GM19328 (cell line): ENCODE results near the gene ARHGEF39.
"Not testable (repeated sequence)": the region's sequence is repeated elsewhere in the genome, so short reads cannot be mapped to it uniquely, and the experiment has no call there.

Experiments used
- ATAC-seq: cut with Tn5 transposase; IDR thresholded peaks from one replicate; pipeline ENCODE4 v1.9.1; 2021; ENCODE audit warnings: mild to moderate bottlenecking, moderate library complexity; ENCODE audit not compliant: unreplicated experiment

ARHGEF39 gene

DNA sequence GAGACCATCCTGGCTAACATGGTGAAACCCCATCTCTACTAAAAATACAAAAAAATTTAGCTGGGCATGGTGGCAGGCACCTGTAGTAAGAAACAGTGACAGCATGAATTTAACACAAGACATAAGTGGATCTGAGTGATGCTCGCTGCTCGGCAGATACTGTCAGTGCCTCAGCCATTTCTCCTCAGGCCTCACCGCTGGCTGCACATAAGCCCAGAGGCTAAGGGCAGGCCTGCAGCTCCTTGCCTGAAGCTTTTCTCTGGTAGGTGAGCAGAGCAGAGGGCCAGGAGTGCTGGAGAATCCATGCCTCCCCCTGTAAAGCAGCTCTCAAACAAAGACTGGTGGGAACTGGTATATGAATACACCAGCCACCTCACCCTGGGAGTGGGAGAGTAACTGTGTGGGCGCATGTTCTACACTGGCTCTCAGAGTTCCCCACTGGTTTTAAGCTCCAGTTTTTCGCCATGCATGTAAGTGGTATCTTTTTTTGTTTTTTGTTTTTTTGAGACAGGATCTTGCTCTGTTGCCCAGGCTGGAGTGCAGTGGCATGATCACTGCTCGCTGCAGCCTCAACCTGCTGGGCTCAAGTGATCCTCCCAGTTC, 36.5 kb downstream of the ARHGEF39 start:
- no peak for ATAC-seq

DNA sequence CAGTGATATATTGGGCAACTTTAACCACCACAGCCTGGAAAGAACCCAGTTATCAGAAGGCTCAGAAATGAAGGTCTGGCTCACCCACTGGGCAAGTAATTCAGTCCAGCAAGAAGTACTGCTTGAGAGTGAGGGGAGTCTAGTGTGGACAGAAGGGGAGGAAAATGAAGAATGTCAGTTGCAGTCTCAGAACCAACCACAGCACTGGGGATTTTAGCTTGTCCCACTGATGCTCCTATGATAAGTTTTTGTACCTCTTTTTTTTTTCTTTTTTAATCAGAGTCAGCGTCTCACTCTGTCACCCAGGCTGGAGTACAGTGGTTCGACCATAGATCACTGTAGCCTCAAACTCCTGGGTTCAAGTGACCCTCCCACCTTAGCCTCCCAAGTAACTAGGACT, 37.4 kb downstream of the ARHGEF39 start:
- ATAC-seq: no peak

DNA sequence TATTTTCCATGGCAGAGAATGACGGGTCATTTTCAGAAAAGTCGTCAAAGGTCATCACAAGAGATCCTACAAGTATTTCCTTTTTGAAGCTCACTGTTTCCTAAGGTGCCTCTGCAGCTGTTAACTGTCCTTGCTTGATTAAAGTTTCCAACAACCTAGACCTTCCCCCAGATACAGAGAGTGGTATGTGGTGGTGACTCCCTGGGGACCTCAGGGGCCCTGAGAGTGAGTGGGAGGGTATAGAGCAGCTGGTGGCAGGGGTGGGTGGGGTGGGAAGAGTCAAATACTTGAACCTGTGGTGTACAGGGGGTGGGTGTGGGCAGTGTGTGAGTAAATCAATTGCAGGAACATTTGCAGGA, 45.2 kb downstream of the ARHGEF39 start:
- ATAC-seq: peak; percentile 44

DNA sequence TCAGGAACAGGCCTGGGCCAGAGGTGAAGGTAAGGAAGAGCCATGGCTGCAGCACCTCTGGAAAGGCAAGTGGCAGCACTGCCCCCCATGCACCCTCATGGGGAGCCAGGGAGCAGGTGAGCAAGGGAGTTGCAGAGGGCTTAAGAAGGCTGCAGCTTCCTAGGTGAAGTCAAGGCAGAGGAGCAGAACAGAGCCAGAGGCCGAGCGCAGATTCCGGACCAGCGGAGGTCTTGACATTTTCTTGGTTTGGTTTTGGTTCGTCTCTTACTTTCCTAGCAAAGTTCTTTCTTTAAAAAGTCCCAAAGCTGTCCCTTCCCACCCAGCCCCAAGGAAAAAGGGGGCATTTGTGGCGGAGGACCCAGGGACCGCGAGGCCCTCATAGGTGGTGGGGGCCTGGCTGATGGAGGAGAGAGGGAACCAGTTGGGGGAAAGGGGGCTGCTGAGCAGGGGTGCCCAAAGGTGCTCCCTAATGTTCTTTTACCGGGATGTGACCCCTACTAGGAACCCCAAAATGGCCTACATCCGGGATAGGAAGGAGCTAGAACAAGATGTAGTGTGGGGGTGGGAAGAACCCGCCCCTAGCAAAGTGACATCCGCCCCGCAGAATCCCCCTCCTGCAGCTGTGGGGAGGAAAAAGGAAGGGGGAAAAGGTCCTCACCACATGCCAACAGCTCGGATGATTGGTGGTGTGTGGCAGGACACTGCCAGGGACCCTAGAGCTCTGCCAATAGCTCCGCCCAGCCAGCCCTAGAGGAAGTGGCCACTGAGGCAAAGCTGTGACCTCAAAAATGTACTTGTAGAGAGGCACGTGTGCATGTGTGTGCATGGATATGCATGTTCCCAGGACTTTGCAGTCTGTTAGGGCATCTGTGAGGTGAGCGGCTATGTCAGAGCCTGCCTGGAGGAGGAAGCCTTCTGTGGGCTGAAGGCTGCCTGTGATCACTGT, 45.9 kb downstream of the ARHGEF39 start:
- peak; percentile 41 for ATAC-seq

DNA sequence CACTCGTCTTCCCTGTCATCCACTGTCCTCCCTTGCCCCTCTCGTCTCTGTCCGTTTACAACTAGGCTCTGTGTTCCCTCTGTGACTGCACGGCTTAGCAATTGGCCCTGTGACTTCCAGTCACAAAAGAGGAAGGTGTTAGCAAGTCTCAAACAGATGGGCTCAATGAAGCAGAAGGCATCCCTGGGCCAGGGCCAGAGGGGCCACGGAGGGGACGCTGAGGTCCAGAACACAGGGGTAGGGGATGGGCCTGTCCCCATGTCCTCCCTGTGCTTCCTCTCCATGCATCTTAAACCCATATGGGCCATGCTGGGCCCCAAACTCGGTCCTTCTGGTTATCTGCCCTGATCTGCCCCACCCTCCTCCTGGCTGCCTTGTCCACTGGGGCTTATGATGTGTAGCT, 46.7 kb downstream of the ARHGEF39 start, which contains the start of gene CD72:
TSS of gene CD72 (minus strand) at position 89 of the 403 bp plus-strand sequence. CDS start 110 bp downstream, outside the sequence.
- ATAC-seq: no peak

DNA sequence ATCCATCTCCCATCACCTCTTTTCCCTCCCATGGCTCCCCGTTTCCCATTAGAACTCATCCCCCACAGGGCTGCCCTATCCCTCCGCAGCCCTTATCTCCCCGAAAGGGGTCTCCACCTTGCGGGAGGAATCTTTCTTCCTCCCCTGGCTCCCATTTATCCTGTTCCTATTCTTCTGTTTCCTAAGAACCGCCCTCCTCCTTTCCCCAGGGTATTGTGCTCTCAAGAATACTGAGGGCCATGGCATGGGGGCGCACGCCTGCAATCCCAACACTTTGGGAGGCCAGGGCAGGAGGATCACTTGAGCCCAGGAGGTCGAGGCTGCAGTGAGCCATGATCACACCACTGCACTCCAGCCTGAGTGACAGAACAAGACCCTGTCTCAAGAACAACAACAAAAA, 47.4 kb downstream of the ARHGEF39 start:
- ATAC-seq: no peak

DNA sequence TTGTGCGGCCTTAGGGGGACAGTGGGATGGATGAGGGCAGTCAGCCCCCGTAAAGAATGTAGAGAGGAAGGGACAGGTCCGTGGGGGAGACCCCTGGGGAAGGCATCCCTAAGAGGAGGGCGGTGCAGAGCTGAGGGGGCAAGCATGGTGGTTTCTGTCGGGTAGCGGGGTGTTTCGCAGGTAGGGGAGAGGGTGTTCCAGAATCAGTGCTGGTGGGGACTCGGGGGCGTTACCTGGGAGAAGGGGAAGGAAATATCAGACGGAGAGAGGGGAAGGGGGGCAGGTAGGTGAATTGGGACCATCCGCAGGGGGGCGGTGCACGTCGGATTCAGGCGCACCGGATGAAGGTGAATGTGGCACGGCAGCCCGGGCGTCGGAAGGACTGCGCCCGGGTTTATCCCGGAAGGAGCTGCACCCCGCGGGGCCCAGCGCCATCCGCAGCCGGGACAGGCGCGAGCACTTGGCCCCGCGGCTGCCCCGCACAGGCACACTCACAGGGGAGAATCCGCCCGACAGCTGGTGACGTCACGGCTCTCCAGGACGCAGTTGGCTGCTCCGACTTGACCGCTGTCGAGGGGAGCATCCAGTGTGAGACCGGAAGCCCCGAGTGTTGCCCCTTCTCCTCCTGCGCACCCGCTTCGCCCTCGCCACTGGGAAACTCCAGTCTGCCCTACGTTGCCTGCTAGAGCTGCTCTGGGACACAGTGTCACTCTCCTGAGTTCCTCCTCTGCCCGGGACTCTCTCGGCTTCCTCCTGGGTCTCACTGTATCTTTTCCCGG, 48.1 kb downstream of the ARHGEF39 start:
- ATAC-seq: no peak

DNA sequence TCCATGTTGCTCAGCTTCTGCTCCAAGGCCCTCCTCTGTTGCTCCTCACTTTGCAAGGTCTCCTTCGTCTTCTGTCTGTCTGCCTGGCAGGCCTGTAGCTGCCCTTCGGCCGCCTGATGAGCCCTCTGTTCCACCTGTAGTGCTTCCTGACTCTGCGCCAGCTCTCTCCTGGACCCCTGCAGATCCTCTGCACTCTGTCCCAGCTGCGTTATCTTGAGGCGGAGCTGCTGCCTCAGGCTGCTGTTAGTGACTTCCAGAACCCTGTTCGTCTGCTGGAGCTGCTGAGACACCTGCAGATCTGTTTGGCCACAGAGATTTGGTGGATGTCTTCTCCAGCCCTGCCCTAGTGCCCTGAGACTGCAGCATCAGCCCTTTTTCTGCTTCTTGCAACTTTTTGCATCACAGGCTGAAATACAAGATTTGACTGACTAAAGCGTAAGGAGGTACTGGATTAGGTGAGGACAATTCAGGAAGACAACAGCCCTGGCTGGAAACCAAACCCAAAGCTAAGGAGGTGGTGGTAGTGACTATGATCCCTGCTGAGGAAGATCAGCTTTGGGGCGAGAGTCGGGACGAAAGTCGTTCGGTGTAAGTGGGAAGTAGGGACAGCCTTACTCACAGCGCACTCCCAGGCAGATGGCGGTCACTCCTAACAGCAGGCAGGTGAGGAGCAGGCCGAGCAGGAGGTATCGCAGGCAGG, 48.9 kb downstream of the ARHGEF39 start:
- no peak for ATAC-seq

DNA sequence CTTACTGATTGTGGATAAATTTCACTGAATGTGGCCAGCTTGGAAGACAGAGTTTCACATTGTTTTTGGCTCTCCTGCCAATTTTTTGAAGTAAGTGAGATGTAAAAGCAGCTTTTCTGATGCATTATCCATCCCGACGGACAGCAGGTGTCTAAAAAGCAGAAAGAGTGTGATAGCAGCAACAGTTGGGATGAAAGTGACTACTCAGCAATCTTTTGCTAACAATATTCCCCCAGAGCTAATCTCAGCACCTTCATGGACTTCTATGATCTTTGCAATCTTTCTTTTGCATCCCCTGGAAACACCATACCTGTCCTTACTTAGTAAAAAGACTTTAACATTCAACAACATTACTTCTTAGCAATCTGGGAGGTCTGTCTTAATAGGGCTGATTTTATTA, 52.2 kb downstream of the ARHGEF39 start:
- no peak for ATAC-seq

DNA sequence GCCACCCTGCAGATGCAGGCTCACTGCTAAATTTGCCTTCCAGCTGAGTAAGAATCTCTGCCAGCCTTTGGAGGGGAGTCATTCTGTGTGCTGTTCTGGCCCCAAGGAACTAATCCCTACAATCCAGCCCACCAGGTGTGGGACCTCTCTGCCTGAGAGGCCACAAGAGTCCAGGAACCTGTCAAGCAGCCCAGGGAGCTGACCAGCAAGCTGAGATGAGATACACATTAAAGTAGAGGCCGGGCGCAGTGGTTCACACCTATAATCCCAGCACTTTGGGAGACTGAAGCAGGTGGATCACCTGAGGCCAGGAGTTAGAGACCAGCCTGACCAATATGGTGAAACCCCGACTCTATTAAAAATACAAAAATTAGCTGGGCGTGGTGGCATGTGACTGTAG, 52.9 kb downstream of the ARHGEF39 start:
- not testable (repeated sequence) for ATAC-seq

DNA sequence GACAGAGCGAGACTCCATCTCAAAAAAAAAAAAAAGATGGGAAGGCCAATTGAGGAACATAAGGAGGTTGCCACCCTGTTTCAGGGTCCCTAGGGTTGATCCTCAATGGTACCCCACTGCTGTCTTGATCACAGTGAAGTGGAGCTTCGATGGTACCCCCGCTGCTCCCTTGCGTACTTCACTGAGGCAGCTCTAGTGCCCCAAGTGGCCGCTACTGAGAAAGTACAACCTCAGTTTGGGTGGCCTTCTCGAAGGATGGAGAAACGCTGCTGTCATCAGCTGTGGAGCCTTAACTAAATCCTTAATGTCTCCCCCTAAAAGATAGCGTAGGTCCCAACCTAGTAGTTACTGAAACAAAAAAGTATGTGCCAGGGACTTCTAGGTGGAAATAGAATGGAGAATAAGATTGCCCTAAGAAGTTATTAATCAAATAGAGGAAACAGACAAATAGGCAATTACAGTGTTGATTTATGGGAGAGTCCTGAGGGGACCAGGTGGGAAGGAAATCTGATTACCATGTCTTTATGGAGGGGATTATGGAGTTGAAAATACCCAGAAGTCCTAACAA, 53.7 kb downstream of the ARHGEF39 start:
- ATAC-seq: no peak

DNA sequence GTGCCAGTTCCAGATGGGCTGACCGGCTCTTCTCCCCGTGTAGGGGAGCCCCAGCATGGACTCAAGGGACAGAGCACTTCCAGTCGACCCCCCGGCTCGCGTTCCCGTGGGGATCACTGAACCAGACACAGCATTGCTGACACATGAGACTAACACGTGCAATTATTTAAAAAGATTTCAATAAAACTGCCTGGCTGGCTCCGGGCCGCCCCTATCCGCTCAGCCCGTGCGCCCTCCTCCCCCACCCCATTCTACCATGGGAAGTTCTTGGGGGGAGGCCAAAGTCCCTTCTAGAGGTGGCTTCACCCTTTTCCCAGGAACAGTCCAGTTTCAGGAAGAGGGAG, 55.2 kb downstream of the ARHGEF39 start:
- ATAC-seq: no peak
